Right lobe of liver (tissue), 4 donors: ENCODE measurements around the gene LAMTOR5.

Experiments used
- CTCF ChIP-seq, 4 donors: fragments of 200-600 bp in 3 of 4; fragments of 450-650 bp in 1 of 4; IDR thresholded peaks; one replicate each; pipeline versions ENCODE4 v1.5.1 to v1.8.0; 2016 to 2022; ENCODE audit warnings: antibody characterized with exemption in 4 of 4, mild to moderate bottlenecking in 2 of 4
- POLR2A ChIP-seq: fragments of 450-650 bp; IDR thresholded peaks from one replicate; pipeline ENCODE4 v1.6.1; 2017; ENCODE audit warnings: antibody characterized with exemption, mild to moderate bottlenecking
- donor health status: DM: no; HTN: no; CAD: no.
- donor health status: DM: no; HTN: no; CAD: no.
- donor health status: DM: no; HTN: yes; CAD: no.

GRCh38 chr1:110457206-110457605 is 49.7 kb upstream of the LAMTOR5 start:
- no peak for TF ChIP-seq CTCF (IDR thresholded peaks at IDR 0.05)
- no peak for TF ChIP-seq POLR2A
